Neural cell (in vitro differentiated cells): ENCODE measurements around the gene TNFRSF4. TPM values are rescaled to one million over a fixed set of nuclear protein-coding genes. Genes with fewer than 3 reads are reported as not detected.

Experiments used
- H2AFZ ChIP-seq: fragments of 200-600, 300-800 bp; sonication (generic), shearing (Covaris generic); 2 replicates; pipeline ENCODE4 v1.6.0; 2014; ENCODE audit warnings: low read depth, mild to moderate bottlenecking, antibody characterized with exemption, low read length, moderate library complexity
- H3F3A ChIP-seq: fragments of 200-600 bp; shearing (Covaris generic); 2 replicates; pipeline ENCODE4 v1.6.1; 2016; ENCODE audit warnings: mild to moderate bottlenecking, moderate library complexity, mixed read lengths, antibody characterized with exemption, low read length; ENCODE audit not compliant: insufficient read depth, poor library complexity, severe bottlenecking
- H3K27ac ChIP-seq: fragments of 200-600, 300-800 bp; sonication (generic), shearing (Covaris generic); 2 replicates; pipeline ENCODE4 v1.5.1; 2014; ENCODE audit warnings: mild to moderate bottlenecking, low read length, moderate library complexity
- H3K27me3 ChIP-seq: fragments of 300-800, 200-600 bp; sonication (generic), shearing (Covaris generic); 2 replicates; pipeline ENCODE4 v1.6.0; 2014; ENCODE audit warnings: mild to moderate bottlenecking, low read depth, low read length, moderate library complexity; ENCODE audit not compliant: insufficient read depth
- H3K36me3 ChIP-seq: fragments of 300-800, 200-600 bp; sonication (generic), shearing (Covaris generic); 2 replicates; pipeline ENCODE4 v1.5.1; 2014; ENCODE audit warnings: mild to moderate bottlenecking, antibody characterized with exemption, low read length, moderate library complexity; ENCODE audit not compliant: insufficient read depth
- H3K4me2 ChIP-seq: fragments of 300-800, 200-600 bp; sonication (generic), shearing (Covaris generic); 2 replicates; pipeline ENCODE4 v1.6.0; 2014; ENCODE audit warnings: mild to moderate bottlenecking, low read length
- H3K4me3 ChIP-seq: fragments of 300-800, 200-600 bp; sonication (generic), shearing (Covaris generic); 2 replicates; pipeline ENCODE4 v1.5.1; 2014; ENCODE audit warnings: mild to moderate bottlenecking, low read length, moderate library complexity
- H3K79me2 ChIP-seq: fragments of 200-600 bp; shearing (Covaris generic); replicated peaks from 2 replicates; pipeline ENCODE4 v1.6.0; 2014; ENCODE audit warnings: mild to moderate bottlenecking, low read length, moderate library complexity; ENCODE audit not compliant: insufficient read depth
- H3K9ac ChIP-seq: fragments of 300-800, 200-600 bp; sonication (generic), shearing (Covaris generic); 2 replicates; pipeline ENCODE4 v1.6.1; 2016; ENCODE audit warnings: mild to moderate bottlenecking, low read length, mixed read lengths
- H3K9me2 ChIP-seq: fragments of 200-600 bp; shearing (Covaris generic); 2 replicates; pipeline ENCODE4 v1.6.1; 2016; ENCODE audit warnings: mild to moderate bottlenecking, low read length, mixed read lengths; ENCODE audit not compliant: insufficient read depth
- H3K9me3 ChIP-seq: fragments of 200-600, 300-800 bp; sonication (generic), shearing (Covaris generic); 2 replicates; pipeline ENCODE4 v1.6.1; 2016; ENCODE audit warnings: mild to moderate bottlenecking, mixed run types, low read length, moderate library complexity, mixed read lengths
- H4K20me1 ChIP-seq: fragments of 200-600 bp; shearing (Covaris generic); 2 replicates; pipeline ENCODE4 v1.6.1; 2016; ENCODE audit warnings: mild to moderate bottlenecking, mixed run types; ENCODE audit not compliant: insufficient read depth
- EP300 ChIP-seq: fragments of 450-650 bp; conservative IDR thresholded peaks from 2 replicates; pipeline ENCODE4 v1.6.1; 2014; ENCODE audit warnings: antibody characterized with exemption, mild to moderate bottlenecking, moderate library complexity; ENCODE audit not compliant: poor library complexity, severe bottlenecking
- EZH2 ChIP-seq: fragments of 200-600, 300-800 bp; shearing (Covaris generic), sonication (generic); IDR thresholded peaks from 2 replicates; pipeline ENCODE4 v1.6.1; 2014; ENCODE audit warnings: antibody characterized with exemption, low read length, borderline replicate concordance, mild to moderate bottlenecking; ENCODE audit not compliant: insufficient read depth, poor library complexity, severe bottlenecking
- MXI1 ChIP-seq: fragments of 450-650 bp; conservative IDR thresholded peaks from 2 replicates; pipeline ENCODE4 v1.6.1; 2014; ENCODE audit warnings: antibody characterized with exemption, mild to moderate bottlenecking; ENCODE audit not compliant: poor library complexity, severe bottlenecking
- POLR2AphosphoS5 ChIP-seq: IDR thresholded peaks from 2 replicates; pipeline ENCODE4 v1.6.1; 2012
- RAD21 ChIP-seq: fragments of 450-650 bp; conservative IDR thresholded peaks from 2 replicates; pipeline ENCODE4 v1.6.1; 2014; ENCODE audit warnings: antibody characterized with exemption, mild to moderate bottlenecking, moderate library complexity
- SMC3 ChIP-seq: fragments of 450-650 bp; conservative IDR thresholded peaks from 2 replicates; pipeline ENCODE4 v1.6.1; 2014; ENCODE audit warnings: antibody characterized with exemption, mild to moderate bottlenecking, moderate library complexity; ENCODE audit not compliant: poor library complexity
- TAF1 ChIP-seq: IDR thresholded peaks from 2 replicates; pipeline ENCODE4 v1.6.1; 2012; ENCODE audit warnings: low read depth
- polyA plus RNA-seq: library from polyadenylated mRNA; depleted of rRNA; stranded (reverse); fragments of >200 nt; gene quantifications from 2 replicates; pipeline ENCODE4 v1.2.3, GENCODE V29; 2014
- TF ChIP-seq, protein P1 (sequence below): IDR thresholded peaks from 2 replicates; pipeline ENCODE4 v1.6.1; 2012; ENCODE audit warnings: borderline replicate concordance
- TF ChIP-seq, protein P2 (sequence below): fragments of 450-650 bp; IDR thresholded peaks from 2 replicates; pipeline ENCODE4 v1.5.1; 2014; ENCODE audit warnings: antibody characterized with exemption, mild to moderate bottlenecking, moderate library complexity; ENCODE audit not compliant: poor library complexity, severe bottlenecking

TNFRSF4 gene
- polyA plus RNA-seq, 1 donor from 2014 or later, result not detected

- no peak overlapping the region for H3K9ac ChIP-seq
- H3K27me3 ChIP-seq, result peaks cover under 1% of the 10 kb centered on the region
- H2AFZ ChIP-seq, result no peak overlapping the region
- no peaks in the 10 kb centered on the region for H3F3A ChIP-seq
- H3K79me2 ChIP-seq, result no peaks in the 10 kb centered on the region
- no peak overlapping the region for H3K4me2 ChIP-seq
- no peak overlapping the region for H3K4me3 ChIP-seq
- no peaks in the 10 kb centered on the region for H3K9me2 ChIP-seq
- H3K27ac ChIP-seq, result no peak overlapping the region
- no peaks in the 10 kb centered on the region for H3K9me3 ChIP-seq
- no peaks in the 10 kb centered on the region for H3K36me3 ChIP-seq
- no peaks in the 10 kb centered on the region for H4K20me1 ChIP-seq
- no peak for TF ChIP-seq RAD21
- TF ChIP-seq EZH2, result no peak
- TF ChIP-seq TAF1, result no peak
Measured at GRCh38 chr1:1241588-1242219, 27.8 kb upstream of the TNFRSF4 start.

- Histone ChIP-seq H3K4me2 (no peak overlapping the region), H4K20me1 (no peaks in the 10 kb centered on the region), H3K36me3 (no peaks in the 10 kb centered on the region), H3F3A (no peaks in the 10 kb centered on the region), H3K4me3 (no peak overlapping the region), H3K9me3 (no peaks in the 10 kb centered on the region), H3K79me2 (no peaks in the 10 kb centered on the region), H3K27ac (no peak overlapping the region), H3K27me3 (no peaks in the 10 kb centered on the region), H3K9me2 (no peaks in the 10 kb centered on the region), H2AFZ (no peak overlapping the region), H3K9ac (no peak overlapping the region)
- TF ChIP-seq MXI1, result no peak
- TF ChIP-seq EP300, result no peak
- no peak for TF ChIP-seq EZH2
- TF ChIP-seq, protein P1, sequence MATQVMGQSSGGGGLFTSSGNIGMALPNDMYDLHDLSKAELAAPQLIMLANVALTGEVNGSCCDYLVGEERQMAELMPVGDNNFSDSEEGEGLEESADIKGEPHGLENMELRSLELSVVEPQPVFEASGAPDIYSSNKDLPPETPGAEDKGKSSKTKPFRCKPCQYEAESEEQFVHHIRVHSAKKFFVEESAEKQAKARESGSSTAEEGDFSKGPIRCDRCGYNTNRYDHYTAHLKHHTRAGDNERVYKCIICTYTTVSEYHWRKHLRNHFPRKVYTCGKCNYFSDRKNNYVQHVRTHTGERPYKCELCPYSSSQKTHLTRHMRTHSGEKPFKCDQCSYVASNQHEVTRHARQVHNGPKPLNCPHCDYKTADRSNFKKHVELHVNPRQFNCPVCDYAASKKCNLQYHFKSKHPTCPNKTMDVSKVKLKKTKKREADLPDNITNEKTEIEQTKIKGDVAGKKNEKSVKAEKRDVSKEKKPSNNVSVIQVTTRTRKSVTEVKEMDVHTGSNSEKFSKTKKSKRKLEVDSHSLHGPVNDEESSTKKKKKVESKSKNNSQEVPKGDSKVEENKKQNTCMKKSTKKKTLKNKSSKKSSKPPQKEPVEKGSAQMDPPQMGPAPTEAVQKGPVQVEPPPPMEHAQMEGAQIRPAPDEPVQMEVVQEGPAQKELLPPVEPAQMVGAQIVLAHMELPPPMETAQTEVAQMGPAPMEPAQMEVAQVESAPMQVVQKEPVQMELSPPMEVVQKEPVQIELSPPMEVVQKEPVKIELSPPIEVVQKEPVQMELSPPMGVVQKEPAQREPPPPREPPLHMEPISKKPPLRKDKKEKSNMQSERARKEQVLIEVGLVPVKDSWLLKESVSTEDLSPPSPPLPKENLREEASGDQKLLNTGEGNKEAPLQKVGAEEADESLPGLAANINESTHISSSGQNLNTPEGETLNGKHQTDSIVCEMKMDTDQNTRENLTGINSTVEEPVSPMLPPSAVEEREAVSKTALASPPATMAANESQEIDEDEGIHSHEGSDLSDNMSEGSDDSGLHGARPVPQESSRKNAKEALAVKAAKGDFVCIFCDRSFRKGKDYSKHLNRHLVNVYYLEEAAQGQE, result no peak
- no peak for TF ChIP-seq TAF1
- no peak for TF ChIP-seq SMC3
- TF ChIP-seq RAD21, result no peak
- TF ChIP-seq POLR2AphosphoS5, result no peak
- TF ChIP-seq, protein P2, sequence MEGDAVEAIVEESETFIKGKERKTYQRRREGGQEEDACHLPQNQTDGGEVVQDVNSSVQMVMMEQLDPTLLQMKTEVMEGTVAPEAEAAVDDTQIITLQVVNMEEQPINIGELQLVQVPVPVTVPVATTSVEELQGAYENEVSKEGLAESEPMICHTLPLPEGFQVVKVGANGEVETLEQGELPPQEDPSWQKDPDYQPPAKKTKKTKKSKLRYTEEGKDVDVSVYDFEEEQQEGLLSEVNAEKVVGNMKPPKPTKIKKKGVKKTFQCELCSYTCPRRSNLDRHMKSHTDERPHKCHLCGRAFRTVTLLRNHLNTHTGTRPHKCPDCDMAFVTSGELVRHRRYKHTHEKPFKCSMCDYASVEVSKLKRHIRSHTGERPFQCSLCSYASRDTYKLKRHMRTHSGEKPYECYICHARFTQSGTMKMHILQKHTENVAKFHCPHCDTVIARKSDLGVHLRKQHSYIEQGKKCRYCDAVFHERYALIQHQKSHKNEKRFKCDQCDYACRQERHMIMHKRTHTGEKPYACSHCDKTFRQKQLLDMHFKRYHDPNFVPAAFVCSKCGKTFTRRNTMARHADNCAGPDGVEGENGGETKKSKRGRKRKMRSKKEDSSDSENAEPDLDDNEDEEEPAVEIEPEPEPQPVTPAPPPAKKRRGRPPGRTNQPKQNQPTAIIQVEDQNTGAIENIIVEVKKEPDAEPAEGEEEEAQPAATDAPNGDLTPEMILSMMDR, result no peak
Measured at GRCh38 chr1:1240822-1241587, 27.1 kb upstream of the TNFRSF4 start.
